HEK293 (cell line): Measurements from ENCODE around the gene TAP2.

Experiments used
- CTCF ChIA-PET: fragments of 350-600 bp; formaldehyde crosslinking; extraction: SDS; loops from one replicate; lab custom pipeline; 2021; ENCODE audit warnings: antibody characterized with exemption; lab: Yijun Ruan, JAX
- POLR2A ChIA-PET: fragments of 300-600 bp; formaldehyde crosslinking; extraction: SDS; loops from one replicate; lab custom pipeline; 2020; ENCODE audit warnings: antibody characterized with exemption, inconsistent platforms; lab: Yijun Ruan, JAX
- H3K27ac ChIP-seq: fragments of 200-500 bp; sonication (Bioruptor generic); 2 replicates; pipeline ENCODE4 v1.5.1; 2014; ENCODE audit warnings: low read depth, low read length, control low read depth, inconsistent platforms; ENCODE audit errors: extremely low read depth
- H3K36me3 ChIP-seq, 2 experiments: fragments of 200-500 bp in 1 of 2; sonication (Bioruptor generic) in 1 of 2; 1 replicate in 1 of 2; 2 replicates in 1 of 2; pipeline ENCODE4 v1.5.1; 2014 to 2017; ENCODE audit warnings: inconsistent platforms in 2 of 2, low read length in 2 of 2; ENCODE audit not compliant: control insufficient read depth in 2 of 2, insufficient read depth in 1 of 2
- H3K4me1 ChIP-seq: fragments of 200-500 bp; sonication (Bioruptor generic); 2 replicates; pipeline ENCODE4 v1.5.1; 2014; ENCODE audit warnings: mild to moderate bottlenecking, low read length, inconsistent platforms; ENCODE audit not compliant: control insufficient read depth, insufficient read depth
- H3K4me3 ChIP-seq: 2 replicates; pipeline ENCODE4 v1.5.1; 2011; ENCODE audit warnings: low read depth, mild to moderate bottlenecking, control low read depth, low read length, moderate library complexity
- H3K9me3 ChIP-seq: fragments of 200-500 bp; sonication (Bioruptor generic); 2 replicates; pipeline ENCODE4 v1.5.1; 2014; ENCODE audit warnings: low read depth, low read length, inconsistent platforms; ENCODE audit not compliant: control insufficient read depth, insufficient read depth
- GLIS2 ChIP-seq: fragments of 450-650 bp; formaldehyde crosslinking; IDR thresholded peaks from 2 replicates; pipeline ENCODE4 v1.5.1; 2016; ENCODE audit warnings: missing biosample characterization, missing genetic modification characterization
- INSM2 ChIP-seq: fragments of 450-650 bp; formaldehyde crosslinking; IDR thresholded peaks from 2 replicates; pipeline ENCODE4 v1.5.1; 2016; ENCODE audit warnings: missing biosample characterization, missing genetic modification characterization
- PATZ1 ChIP-seq: fragments of 450-650 bp; formaldehyde crosslinking; IDR thresholded peaks from 2 replicates; pipeline ENCODE4 v1.5.1; 2016; ENCODE audit warnings: missing biosample characterization, missing genetic modification characterization
- PRDM1 ChIP-seq: fragments of 450-650 bp; formaldehyde crosslinking; IDR thresholded peaks from 2 replicates; pipeline ENCODE4; 2016; ENCODE audit warnings: missing biosample characterization, missing genetic modification characterization
- PRDM4 ChIP-seq: fragments of 450-650 bp; formaldehyde crosslinking; IDR thresholded peaks from 2 replicates; pipeline ENCODE4 v1.5.1; 2017; ENCODE audit warnings: missing biosample characterization, missing genetic modification characterization
- SCRT1 ChIP-seq: fragments of 450-650 bp; formaldehyde crosslinking; IDR thresholded peaks from 2 replicates; pipeline ENCODE4 v1.5.1; 2016; ENCODE audit warnings: missing biosample characterization, missing genetic modification characterization, borderline replicate concordance
- TSHZ1 ChIP-seq: fragments of 450-650 bp; formaldehyde crosslinking; IDR thresholded peaks from 2 replicates; pipeline ENCODE4 v1.5.1; 2016; ENCODE audit warnings: missing biosample characterization, missing genetic modification characterization, borderline replicate concordance
- ZNF169 ChIP-seq: fragments of 450-650 bp; formaldehyde crosslinking; IDR thresholded peaks from 2 replicates; pipeline ENCODE4 v1.5.1; 2016; ENCODE audit warnings: missing biosample characterization, missing genetic modification characterization
- ZNF211 ChIP-seq: fragments of 450-650 bp; formaldehyde crosslinking; IDR thresholded peaks from 2 replicates; pipeline ENCODE4 v1.5.1; 2016; ENCODE audit warnings: low read depth, missing biosample characterization, missing genetic modification characterization
- ZNF214 ChIP-seq: fragments of 450-650 bp; formaldehyde crosslinking; IDR thresholded peaks from 2 replicates; pipeline ENCODE4 v1.5.1; 2017; ENCODE audit warnings: missing biosample characterization, mild to moderate bottlenecking, missing genetic modification characterization, borderline replicate concordance
- ZNF248 ChIP-seq: fragments of 450-650 bp; formaldehyde crosslinking; IDR thresholded peaks from 2 replicates; pipeline ENCODE4 v1.5.1; 2017; ENCODE audit warnings: missing biosample characterization, missing genetic modification characterization
- ZNF501 ChIP-seq: fragments of 450-650 bp; formaldehyde crosslinking; IDR thresholded peaks from 2 replicates; pipeline ENCODE4 v1.5.1; 2016; ENCODE audit warnings: missing biosample characterization, missing genetic modification characterization
- ZNF521 ChIP-seq: fragments of 450-650 bp; formaldehyde crosslinking; IDR thresholded peaks from 2 replicates; pipeline ENCODE4 v1.5.1; 2017; ENCODE audit warnings: missing biosample characterization, mild to moderate bottlenecking, missing genetic modification characterization
- ZNF76 ChIP-seq: fragments of 450-650 bp; formaldehyde crosslinking; IDR thresholded peaks from 2 replicates; pipeline ENCODE4; 2016; ENCODE audit warnings: low read depth, missing biosample characterization, missing genetic modification characterization, borderline replicate concordance
- ZNF785 ChIP-seq: fragments of 450-650 bp; formaldehyde crosslinking; IDR thresholded peaks from 2 replicates; pipeline ENCODE4 v1.5.1; 2016; ENCODE audit warnings: missing biosample characterization, missing genetic modification characterization
- ZSCAN5A ChIP-seq: fragments of 450-650 bp; formaldehyde crosslinking; IDR thresholded peaks from 2 replicates; pipeline ENCODE4 v1.5.1; 2016; ENCODE audit warnings: missing biosample characterization, missing genetic modification characterization
- ZXDB ChIP-seq: fragments of 450-650 bp; formaldehyde crosslinking; IDR thresholded peaks from 2 replicates; pipeline ENCODE4 v1.5.1; 2016; ENCODE audit warnings: missing biosample characterization, missing genetic modification characterization
- TF ChIP-seq, protein P1 (sequence below): IDR thresholded peaks from 2 replicates; pipeline ENCODE4 v1.6.1; 2011; ENCODE audit warnings: mild to moderate bottlenecking, low read depth, low read length, borderline replicate concordance

The TAP2 gene

GRCh38 chr6:32794510-32794909 lies 44.0 kb downstream of the TAP2 start (continued):
- TF ChIP-seq ZSCAN5A (tag by site-specific recombination) (no peak), ZNF214 (tag by site-specific recombination) (no peak), PRDM4 (tag by site-specific recombination) (no peak), INSM2 (tag by site-specific recombination) (no peak)
- TF ChIP-seq, all 188 proteins: peak for 0

DNA sequence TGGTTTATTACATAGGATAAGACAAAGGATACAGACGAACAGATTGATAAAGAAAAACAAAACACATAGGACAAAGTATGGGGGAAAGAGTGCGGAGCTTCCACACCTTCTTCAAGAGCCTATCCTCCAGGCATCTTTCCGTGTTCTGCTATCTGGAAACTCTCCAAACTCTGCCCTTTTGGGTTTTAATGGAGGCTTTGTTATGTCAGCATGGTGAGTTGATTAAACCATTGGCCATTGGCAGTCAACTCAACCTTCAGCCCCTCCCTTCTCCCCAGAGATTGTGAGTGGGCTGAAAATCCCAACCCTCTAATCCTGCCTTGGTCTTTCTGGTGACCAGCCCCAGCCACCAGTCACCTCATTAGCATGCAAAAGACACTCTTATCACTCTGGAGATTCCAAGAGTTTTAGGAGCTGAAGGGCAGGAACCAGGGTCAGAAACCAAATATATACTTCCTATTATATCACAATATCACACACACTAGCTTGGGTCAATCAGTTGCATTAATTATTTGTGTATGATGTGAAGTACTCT lies 45.6 kb downstream of the TAP2 start:
- POLR2A ChIA-PET, result no interaction called here
- TF ChIP-seq ZNF211, result no peak
- no peak for TF ChIP-seq ZNF76
- TF ChIP-seq PRDM1 (tag by site-specific recombination), result no peak
- no peak for TF ChIP-seq PATZ1 (tag by site-specific recombination)
- TF ChIP-seq, protein P1, sequence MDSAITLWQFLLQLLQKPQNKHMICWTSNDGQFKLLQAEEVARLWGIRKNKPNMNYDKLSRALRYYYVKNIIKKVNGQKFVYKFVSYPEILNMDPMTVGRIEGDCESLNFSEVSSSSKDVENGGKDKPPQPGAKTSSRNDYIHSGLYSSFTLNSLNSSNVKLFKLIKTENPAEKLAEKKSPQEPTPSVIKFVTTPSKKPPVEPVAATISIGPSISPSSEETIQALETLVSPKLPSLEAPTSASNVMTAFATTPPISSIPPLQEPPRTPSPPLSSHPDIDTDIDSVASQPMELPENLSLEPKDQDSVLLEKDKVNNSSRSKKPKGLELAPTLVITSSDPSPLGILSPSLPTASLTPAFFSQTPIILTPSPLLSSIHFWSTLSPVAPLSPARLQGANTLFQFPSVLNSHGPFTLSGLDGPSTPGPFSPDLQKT, result no peak
- no peak for TF ChIP-seq TSHZ1 (tag by site-specific recombination)
- no peak for TF ChIP-seq ZNF521 (tag by site-specific recombination)
- TF ChIP-seq ZNF785, result no peak
- no peak for TF ChIP-seq ZNF501
- TF ChIP-seq ZNF169 (tag by site-specific recombination), result no peak
- TF ChIP-seq ZXDB (tag by site-specific recombination), result no peak
- no peak for TF ChIP-seq GLIS2 (tag by site-specific recombination)
- TF ChIP-seq ZNF248 (tag by site-specific recombination), result no peak
- TF ChIP-seq SCRT1 (tag by site-specific recombination), result no peak
- Histone ChIP-seq H3K4me3 (no peak overlapping the region), H3K9me3 (no peaks in the 10 kb centered on the region), H3K4me1 (no peaks in the 10 kb centered on the region), H3K36me3 (no peaks in the 10 kb centered on the region), H3K27ac (no peak overlapping the region)
- CTCF ChIA-PET, result interaction anchor here (0.6 to 3.3 kb wide), 15 partner anchors 13 to 674 kb away, joined by 3 to 24 read pairs (median 4); partner anchors contain the start of gene TAP2
